GM06990 (cell line): ENCODE data around the gene KLHL6.

Experiments
- DNase-seq: peaks from one replicate; pipeline ENCODE4 v3.0.0-alpha.2; 2011; ENCODE audit not compliant: insufficient read length; ENCODE audit errors: extremely low read depth
- H3K27me3 ChIP-seq: replicated peaks from 2 replicates; pipeline ENCODE4 v1.6.0; 2011; ENCODE audit warnings: low read length; ENCODE audit not compliant: control insufficient read depth, insufficient read depth
- H3K36me3 ChIP-seq: 2 replicates; pipeline ENCODE4 v1.5.1; 2011; ENCODE audit warnings: low read length; ENCODE audit not compliant: control insufficient read depth, insufficient read depth
- H3K4me3 ChIP-seq: replicated peaks from 2 replicates; pipeline ENCODE4 v1.5.1; 2011; ENCODE audit warnings: low read depth, mild to moderate bottlenecking, control low read depth, low read length
- CTCF ChIP-seq: IDR thresholded peaks from 2 replicates; pipeline ENCODE4 v1.5.1; 2011; ENCODE audit warnings: low read length, control low read depth, mild to moderate bottlenecking, inconsistent platforms; ENCODE audit not compliant: insufficient read depth, poor library complexity, severe bottlenecking

The KLHL6 gene

GRCh38 chr3:183590442-183590841 lies 34.9 kb upstream of the KLHL6 start:
- no peak for TF ChIP-seq CTCF
- Histone ChIP-seq H3K27me3 (no peaks in the 10 kb centered on the region; the same call in none of the 2 replicates), H3K36me3 (no peaks in the 10 kb centered on the region), H3K4me3 (no peak overlapping the region)
- no peak for DNase-seq

- TF ChIP-seq CTCF = no peak
- H3K36me3 ChIP-seq = no peaks in the 10 kb centered on the region
- H3K27me3 ChIP-seq = no peaks in the 10 kb centered on the region; the same call in 1 of the 2 replicates
- DNase-seq = no peak
- H3K4me3 ChIP-seq = no peak overlapping the region
Observed at GRCh38 chr3:183587336-183587735, 31.8 kb upstream of the KLHL6 start.

- H3K27me3 ChIP-seq = no peaks in the 10 kb centered on the region; the same call in 1 of the 2 replicates
- DNase-seq = no peak
- no peak for TF ChIP-seq CTCF
- H3K36me3 ChIP-seq = no peaks in the 10 kb centered on the region
- no peak overlapping the region for H3K4me3 ChIP-seq
Observed at GRCh38 chr3:183586477-183586876, 31.0 kb upstream of the KLHL6 start.

GRCh38 chr3:183584914-183585280 lies 29.4 kb upstream of the KLHL6 start:
- no peaks in the 10 kb centered on the region; the same call in 1 of the 2 replicates for H3K27me3 ChIP-seq
- TF ChIP-seq CTCF = no peak
- no peak overlapping the region for H3K4me3 ChIP-seq
- no peaks in the 10 kb centered on the region for H3K36me3 ChIP-seq
- no peak for DNase-seq

- no peak for DNase-seq
- no peak for TF ChIP-seq CTCF
- no peak overlapping the region for H3K4me3 ChIP-seq
- no peaks in the 10 kb centered on the region for H3K36me3 ChIP-seq
- H3K27me3 ChIP-seq = no peaks in the 10 kb centered on the region; the same call in 1 of the 2 replicates
Observed at GRCh38 chr3:183584246-183584913, 28.9 kb upstream of the KLHL6 start.
